Posterior cingulate gyrus (tissue), 11 donors: Measurements from ENCODE around the gene CTSS.
A peak's percentile ranks its signal among the peaks of the same experiment; 100 is the strongest.
"Not testable (repeated sequence)": the region's sequence is repeated elsewhere in the genome, so short reads cannot be mapped to it uniquely, and the experiment has no call there.

Source experiments
- DNase-seq, 10 donors: peaks; one replicate each; pipeline versions ENCODE4 v3.0.0 to v3.0.0-alpha.2; 2020 to 2021; ENCODE audit warnings: mixed read lengths in 3 of 10
- intact Hi-C: fragments of 100-400 bp; cut with DNase I; formaldehyde crosslinking; loops from one replicate; pipeline ENCODE4 v1.15.1; 2023

The CTSS gene

GRCh38 chr1:150765296-150765976, at the start of gene CTSS:
TSS of gene CTSS (minus strand) at chr1:150765778. CDS start at chr1:150764763, 1,015 bp downstream.
- DNase-seq: no peak
- intact Hi-C loops: no loop called here

DNA sequence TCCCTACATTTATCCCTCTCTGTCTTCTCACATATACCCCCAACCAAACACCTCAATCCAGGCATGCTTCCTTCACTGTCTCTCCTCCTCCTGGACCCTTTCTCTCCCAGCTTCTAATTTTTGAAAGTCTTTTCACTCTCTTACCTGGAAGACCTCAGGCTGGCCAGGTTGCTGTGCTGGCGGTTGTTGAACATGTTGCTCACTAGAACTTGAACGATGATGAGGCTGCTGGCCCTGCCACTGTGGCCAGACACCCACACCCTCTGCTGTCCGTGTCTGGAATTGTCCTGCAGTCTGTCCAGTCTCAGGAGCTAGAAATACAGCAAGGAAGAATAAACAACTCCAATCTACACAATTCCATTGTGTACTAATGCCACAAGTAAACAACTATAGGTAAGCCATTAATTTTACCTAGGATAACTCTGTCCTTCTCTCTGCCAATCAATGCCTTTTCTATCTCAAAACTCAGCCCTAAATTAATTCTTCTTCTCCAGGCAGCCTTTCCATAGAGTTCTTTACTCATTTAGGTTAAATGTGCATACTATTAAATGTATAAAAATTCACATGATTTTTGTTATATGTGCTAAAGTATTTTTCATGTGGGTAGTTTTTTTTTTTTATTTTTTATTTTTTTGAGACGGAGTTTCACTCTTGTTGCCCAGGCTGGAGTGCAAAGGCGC, 47.6 kb upstream of the CTSS start:
- DNase-seq: peak in 6 of 10 donors; percentile 22 to 85 (median 40)
- intact Hi-C loops: no loop called here

- intact Hi-C loops: no loop called here
- DNase-seq: no peak
These were observed 45.5 kb upstream of the CTSS start for GRCh38 chr1:150810958-150811659.

DNA sequence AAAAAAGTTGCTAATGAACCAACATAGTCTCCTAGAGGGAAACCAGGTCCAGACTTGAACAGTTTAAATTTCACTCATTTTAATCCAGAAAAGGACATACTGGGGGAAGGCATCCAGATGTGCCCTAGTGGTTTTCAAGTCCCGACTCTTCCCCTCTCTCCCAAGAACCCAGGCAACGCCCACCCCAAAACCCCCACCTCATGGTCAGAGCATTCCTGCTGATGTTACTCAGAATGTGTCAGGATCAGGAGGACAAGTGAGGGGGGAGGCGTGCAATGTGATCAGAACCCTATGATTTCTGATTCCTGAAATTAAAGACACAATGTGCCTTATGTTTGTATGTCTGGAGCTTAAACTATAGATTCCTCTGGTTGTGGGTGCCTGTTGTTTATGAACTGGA, 44.1 kb upstream of the CTSS start:
- DNase-seq: peak in 1 of 10 donors; percentile 27
- intact Hi-C loops: no loop called here

DNA sequence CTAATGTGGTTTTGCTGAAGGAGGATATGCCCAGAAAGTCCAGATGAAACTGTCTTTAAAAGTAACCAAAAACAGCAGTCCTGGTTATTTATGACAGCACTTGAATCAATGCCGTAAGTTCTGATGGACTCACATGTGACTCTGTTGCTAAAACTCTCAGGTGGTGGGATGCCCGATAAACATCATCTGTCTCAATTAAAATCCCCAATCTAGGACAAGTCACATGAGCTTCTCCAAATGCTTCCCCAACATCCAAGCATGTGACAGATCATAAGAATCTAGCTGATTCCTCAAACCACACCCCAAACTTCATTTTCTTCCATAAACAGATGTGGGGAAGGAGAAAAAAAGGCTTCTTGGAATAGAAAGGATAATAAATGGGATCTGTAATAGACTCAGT, 43.3 kb upstream of the CTSS start:
- intact Hi-C loops: no loop called here

GRCh38 chr1:150808121-150808520, 42.5 kb upstream of the CTSS start, which contains the start of gene CTSK:
TSS of gene CTSK (minus strand) at chr1:150808260. CDS start at chr1:150806805, 1,455 bp downstream.
- intact Hi-C loops: no loop called here
- DNase-seq: peak in 2 of 10 donors; percentile 10 to 17

More for the DNA sequence above, 43.3 kb upstream of the CTSS start:
- DNase-seq: no peak

DNA sequence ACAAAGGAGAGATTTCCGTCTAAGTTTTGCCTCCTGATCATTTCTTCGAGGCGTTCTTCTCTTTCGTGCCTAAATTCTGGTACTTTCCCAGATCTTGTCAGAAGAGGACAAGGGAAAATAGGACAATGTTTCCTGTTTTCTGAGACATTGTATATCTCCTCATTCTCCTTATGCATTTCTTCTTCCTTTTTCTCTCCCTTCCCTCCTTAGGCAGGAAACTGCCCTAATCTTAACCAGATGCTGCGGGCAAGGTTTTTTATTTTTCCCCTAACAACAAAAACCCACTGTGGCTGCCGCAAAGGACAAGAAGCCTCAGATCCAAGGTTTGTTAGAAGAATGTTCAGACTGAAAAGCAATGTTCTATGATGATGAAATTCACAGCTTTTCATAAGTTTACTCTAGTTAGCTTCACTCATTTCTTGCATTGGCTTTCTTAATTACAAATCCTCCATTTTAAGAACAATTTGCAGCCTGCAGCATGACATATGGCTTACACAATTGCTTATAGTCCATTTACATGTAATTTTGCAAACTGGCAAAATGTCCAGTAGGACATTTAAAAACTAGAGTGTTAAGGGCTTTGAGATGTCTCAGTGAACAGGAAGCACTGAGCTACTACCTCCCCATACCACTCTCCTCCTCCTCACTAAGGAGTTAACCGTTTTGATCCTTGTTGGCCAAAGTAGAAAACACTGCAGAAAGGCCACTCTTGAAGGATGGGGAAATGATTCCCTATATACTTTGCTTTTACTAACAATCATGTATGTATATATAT, 41.9 kb upstream of the CTSS start:
- intact Hi-C loops: no loop called here
- no peak for DNase-seq

GRCh38 chr1:150805899-150806298, 40.3 kb upstream of the CTSS start:
- intact Hi-C loops: no loop called here
- no peak for DNase-seq

DNA sequence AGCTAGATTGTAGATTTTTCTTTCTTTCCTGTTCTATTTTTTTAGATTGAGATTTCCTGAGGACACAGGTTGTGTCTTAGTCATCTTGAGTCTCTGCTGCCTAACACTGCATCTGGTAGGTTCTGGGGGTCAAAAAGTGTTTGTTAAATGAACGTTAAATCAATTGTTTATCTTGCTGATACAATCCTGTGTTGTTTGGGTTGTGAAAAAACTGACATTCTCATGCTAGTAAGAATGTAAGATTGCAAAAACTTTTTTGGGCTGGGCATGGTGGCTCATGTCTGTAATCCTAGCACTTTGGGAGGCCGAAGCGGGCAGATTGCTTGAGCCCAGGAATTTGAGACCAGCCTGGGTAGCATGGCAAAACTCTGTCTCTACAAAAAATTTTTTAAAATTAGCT, 39.1 kb upstream of the CTSS start:
- intact Hi-C loops: no loop called here
- no peak for DNase-seq

GRCh38 chr1:150799089-150799488, 33.5 kb upstream of the CTSS start:
- no peak for DNase-seq
- intact Hi-C loops: no loop called here

GRCh38 chr1:150798525-150798924, 32.9 kb upstream of the CTSS start:
- intact Hi-C loops: no loop called here
- DNase-seq: no peak

- DNase-seq: no peak
- intact Hi-C loops: no loop called here
These were observed 30.8 kb upstream of the CTSS start for GRCh38 chr1:150796374-150796773.

DNA sequence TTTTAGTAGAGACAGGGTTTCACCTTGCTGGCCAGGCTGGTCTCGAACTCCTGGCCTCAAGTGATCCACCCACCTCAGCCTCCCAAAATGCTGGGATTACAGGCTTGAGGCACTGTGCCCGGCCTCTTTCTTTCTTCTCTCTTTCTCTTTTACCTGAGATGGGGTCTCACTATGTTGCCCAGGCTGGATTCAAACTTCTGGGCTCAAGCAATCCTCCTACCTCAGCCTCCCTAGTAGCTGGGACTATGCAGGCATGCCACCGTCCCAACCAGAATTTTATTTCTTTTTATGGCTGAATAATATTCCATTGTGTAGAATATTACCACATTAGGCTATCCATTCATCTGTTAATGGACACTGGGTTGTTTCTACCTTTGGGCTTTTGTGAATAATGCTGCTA, 28.2 kb upstream of the CTSS start:
- DNase-seq, intact Hi-C loops: not testable (repeated sequence)

GRCh38 chr1:150793221-150793620, 27.6 kb upstream of the CTSS start:
- intact Hi-C loops: no loop called here
- no peak for DNase-seq

GRCh38 chr1:150791585-150791984, 26.0 kb upstream of the CTSS start:
- no peak for DNase-seq
- intact Hi-C loops: no loop called here

DNA sequence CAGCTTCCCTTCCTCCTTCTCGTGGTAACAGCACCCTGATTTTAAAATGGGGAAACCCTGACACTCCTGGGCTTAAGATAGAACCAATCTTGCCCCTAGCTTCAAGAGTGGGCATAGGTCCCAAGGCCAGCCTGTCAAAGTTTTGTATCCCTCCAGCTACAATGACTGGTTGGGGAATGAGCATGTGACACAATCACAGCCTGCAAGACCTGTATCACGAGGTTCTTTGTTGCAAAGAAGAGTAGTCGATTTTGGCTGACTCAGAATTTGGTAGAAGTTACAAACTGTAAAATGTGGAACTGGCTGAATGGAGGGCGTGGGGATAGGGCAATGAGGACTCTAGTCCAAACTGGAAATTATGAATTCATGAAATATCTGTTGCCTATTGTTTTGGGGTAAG, 23.8 kb upstream of the CTSS start:
- DNase-seq: no peak
- intact Hi-C loops: no loop called here

DNA sequence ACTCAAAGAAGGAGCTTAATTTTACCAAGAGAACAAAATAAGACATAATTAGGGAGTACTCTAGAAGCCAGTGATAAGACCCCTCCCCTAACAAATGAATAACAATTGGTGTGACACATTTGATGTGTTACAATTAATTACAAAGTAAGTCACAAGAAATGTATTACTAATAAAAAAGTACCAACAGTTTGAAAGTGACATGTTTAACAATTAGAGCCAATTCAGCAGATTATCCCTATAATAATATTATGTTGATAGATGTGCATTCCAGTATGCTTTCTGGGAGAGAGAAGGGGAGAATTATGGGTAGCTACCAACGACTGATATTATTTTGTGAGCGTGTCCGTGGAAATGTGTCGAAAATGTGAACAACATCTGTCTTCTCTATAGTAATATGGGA, 23.4 kb upstream of the CTSS start:
- intact Hi-C loops: no loop called here
- DNase-seq: no peak

GRCh38 chr1:150787455-150787854, 21.9 kb upstream of the CTSS start:
- intact Hi-C loops: no loop called here
- DNase-seq: no peak

- intact Hi-C loops: no loop called here
These were observed 14.9 kb upstream of the CTSS start for GRCh38 chr1:150780510-150780909.

DNA sequence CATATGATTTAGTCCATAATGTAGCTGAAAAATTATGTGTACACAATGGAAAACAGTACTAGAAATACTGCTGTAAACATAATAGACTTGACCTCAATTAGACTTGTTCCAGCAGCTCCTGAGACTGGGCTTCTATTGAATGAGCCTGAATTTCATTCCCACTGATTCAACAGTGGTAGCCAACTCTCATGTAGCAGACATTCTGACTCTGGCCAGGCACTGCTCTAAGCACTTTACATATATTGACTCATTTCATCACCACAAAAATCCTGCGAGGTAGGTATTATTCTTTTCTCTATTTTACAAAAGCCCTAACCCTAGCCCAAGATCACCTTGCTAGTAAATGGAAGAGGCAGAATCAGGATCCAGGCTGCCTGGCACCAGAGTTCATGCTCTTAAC, 12.8 kb upstream of the CTSS start:
- intact Hi-C loops: no loop called here
- DNase-seq: no peak

More at GRCh38 chr1:150780510-150780909, 14.9 kb upstream of the CTSS start:
- no peak for DNase-seq

DNA sequence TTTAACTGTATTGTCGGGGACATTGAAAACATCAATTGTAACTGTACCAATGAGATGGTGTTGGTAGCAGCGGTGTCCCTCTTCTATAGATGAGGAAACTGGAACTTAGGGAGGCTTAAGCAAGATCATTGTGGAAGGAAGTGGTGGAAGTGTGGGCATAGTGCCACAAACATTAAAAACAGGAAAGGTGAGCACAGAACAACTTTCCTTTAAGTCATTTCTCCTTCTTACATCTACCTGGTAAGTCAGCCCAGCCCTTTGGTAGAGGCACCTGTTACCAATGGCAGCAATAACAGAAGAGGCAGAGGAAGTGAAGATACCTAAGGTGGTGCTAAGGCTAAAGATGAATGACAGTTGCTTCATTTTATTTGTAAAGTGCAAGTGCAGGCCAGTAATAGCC, 12.0 kb upstream of the CTSS start:
- intact Hi-C loops: no loop called here
- no peak for DNase-seq
